Measurements from ENCODE around the gene LDLRAD3.

Gene LDLRAD3

GRCh38 chr11:36219996-36220395 is 276.1 kb downstream of the LDLRAD3 start:
- DNase-seq, result no peak

GRCh38 chr11:36222831-36223635 is 279.2 kb downstream of the LDLRAD3 start:
- no peak for DNase-seq

DNA sequence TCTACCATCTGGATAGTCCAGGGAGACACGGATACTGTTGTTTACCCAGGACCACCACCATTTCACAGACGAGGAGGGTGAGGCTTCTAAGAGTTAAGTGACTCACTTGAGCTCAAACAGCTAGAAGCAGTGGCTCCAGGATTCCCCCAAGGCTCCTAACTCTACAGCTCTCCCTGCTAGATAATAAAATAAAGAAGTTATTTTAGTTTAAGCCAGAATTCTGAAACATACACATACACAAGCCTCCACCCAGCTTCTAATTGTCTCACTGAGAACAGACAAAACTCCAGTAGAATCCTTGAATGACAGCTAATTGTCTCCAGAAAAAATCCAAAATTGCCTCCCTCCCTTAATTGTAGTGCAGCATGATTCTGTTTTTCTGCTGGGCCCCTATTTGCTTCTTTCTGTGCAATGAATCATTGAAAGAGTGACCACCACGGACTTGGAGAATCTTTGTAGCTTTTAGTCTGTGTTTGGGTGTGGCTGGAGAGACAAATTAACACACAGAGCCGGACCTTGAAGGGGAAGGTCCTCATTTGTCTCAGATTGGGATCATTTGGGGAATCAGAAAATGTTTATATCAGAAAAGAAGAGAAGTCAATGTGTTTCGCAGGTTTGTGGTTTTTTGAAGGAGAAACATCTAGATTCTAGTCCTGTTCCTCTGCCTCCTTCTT is 280.5 kb downstream of the LDLRAD3 start:
- no peak for DNase-seq

DNA sequence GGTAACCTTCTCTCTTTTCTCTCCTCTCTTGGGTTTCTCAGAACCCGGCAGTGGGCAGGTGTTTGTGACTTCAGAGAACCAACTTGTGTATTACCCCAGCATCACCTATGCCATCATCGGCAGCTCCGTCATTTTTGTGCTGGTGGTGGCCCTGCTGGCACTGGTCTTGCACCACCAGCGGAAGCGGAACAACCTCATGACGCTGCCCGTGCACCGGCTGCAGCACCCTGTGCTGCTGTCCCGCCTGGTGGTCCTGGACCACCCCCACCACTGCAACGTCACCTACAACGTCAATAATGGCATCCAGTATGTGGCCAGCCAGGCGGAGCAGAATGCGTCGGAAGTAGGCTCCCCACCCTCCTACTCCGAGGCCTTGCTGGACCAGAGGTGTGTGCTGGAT is 283.2 kb downstream of the LDLRAD3 start:
- DNase-seq, result no peak

DNA sequence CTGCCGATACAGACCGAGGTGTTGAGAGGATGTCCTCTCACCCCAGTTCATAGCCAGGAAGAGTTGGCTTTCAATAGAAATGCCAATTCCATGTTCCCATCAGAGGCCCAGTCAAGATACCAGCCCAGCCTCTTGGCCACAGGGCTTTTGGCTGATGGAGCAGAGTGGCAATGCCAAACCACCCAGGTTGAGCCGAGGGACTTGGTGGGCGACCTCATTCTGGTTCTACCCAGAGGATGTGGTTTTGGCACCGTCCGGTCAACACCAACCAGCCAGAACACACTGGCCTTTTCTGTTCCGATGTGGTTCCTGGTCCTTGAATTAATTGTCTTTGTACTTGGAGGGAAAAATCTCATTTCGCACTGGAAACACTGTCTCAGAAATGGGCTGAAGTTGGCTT is 284.8 kb downstream of the LDLRAD3 start:
- DNase-seq, result no peak

DNA sequence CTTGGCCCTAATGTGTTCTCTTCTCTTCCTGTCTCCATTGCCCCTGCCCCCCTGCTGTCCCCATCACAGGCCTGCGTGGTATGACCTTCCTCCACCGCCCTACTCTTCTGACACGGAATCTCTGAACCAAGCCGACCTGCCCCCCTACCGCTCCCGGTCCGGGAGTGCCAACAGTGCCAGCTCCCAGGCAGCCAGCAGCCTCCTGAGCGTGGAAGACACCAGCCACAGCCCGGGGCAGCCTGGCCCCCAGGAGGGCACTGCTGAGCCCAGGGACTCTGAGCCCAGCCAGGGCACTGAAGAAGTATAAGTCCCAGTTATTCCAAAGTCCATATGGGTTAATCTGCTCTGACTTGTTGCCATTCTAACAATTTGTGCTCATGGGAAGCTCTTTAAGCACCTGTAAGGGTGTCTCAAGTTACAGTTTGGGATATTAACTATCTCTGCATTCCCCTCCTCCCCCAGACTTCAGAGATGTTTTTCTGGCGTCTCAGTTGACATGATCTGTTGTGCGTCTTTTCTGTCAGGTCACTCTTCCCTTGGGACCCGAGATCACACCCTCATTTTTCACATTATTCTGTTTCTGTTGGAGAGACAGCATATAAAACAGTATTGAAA is 285.3 kb downstream of the LDLRAD3 start:
- no peak for DNase-seq

DNA sequence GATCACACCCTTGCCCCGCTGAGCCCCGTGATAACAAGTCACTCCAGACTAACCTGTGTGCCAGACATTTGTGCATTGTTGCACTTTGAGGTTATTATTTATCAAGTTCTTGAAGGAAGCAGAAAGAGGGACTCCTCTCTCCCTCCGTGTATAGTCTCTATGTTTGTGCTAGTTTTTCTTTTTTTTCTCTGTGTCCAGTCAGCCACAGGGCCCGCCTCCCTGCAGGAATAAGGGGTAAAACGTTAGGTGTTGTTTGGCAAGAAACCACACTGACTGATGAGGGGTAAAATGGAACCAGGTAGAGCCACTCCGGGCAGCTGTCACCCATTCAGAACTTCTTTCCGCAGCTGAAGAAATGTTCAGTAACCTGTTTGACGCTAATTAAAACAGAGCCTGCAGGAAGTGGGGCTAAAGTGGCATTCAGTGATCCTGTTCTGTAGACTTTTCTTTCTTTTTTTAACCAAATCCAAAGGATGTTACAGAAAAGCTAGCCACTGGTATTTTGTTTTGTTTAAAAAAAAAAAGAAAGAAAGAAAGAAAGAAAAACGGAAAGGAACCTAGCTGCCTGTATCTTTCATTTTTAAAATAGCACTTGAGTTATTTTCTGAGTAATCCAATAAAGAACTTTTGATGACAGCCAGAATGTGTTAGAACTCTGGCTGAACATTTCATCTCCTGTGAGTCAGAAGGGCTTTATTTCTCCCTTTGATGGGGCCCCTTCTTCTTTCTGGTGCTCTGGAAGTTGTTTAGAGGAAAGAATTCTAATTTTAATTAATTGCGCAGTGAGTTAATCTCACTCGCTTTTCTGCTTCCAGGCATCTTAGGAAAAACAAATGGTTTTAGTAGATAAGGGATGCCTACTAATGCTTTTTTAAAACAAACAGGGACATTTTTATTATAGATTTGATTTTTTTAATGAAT is 287.2 kb downstream of the LDLRAD3 start:
- no peak for DNase-seq

GRCh38 chr11:36233204-36233603 is 289.3 kb downstream of the LDLRAD3 start:
- no peak for DNase-seq

- no peak for DNase-seq
These were observed 291.0 kb downstream of the LDLRAD3 start for GRCh38 chr11:36234825-36235224.

DNA sequence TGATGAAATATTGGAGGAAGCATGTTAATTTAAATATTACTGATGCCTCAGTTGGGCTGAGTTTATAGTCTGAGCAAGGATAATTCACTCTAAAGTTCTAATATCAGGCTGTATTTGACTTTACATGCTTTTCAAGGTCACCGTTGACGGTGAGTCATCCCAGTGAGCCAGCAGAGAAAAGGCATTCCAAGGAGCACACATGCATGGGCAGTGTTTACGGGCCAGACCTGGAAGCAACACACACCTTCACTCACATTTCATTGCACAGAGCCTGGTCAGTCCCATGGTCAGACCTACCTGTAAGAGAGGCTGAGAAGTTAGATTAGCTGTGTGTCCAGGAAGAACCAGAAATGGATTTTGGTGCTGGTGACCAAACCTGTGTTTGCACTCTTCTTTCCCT is 291.9 kb downstream of the LDLRAD3 start:
- no peak for DNase-seq

- DNase-seq, result no peak
These were observed 293.5 kb downstream of the LDLRAD3 start for GRCh38 chr11:36237391-36237790.

DNA sequence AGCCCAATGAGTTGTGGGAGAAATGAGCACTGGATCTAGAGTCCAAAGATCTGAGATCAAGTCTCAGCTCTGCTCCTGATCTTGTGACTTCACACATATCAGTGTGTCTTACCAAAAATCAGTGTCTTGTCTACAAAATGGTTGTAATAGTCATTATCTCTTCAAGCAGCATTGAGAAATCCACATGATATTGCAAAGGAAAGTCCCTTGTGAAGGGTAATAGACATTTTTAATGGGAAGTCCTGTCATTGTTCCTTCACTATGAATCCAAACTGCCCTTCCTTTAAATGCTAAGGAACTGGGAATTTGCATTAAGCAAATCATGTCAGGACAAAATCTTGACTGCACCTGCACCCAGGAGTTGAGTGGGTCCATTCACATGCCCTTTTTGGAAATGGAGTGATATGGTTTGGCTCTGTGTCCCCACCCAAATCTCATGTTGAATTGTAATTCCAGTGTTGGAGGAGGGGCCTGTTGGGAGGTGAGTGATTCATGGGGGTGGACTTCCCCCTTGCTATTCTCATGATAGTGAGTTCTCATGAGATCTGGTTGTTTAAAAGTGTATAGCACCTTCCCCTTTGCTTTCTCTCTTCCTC is 294.3 kb downstream of the LDLRAD3 start:
- DNase-seq, result no peak

DNA sequence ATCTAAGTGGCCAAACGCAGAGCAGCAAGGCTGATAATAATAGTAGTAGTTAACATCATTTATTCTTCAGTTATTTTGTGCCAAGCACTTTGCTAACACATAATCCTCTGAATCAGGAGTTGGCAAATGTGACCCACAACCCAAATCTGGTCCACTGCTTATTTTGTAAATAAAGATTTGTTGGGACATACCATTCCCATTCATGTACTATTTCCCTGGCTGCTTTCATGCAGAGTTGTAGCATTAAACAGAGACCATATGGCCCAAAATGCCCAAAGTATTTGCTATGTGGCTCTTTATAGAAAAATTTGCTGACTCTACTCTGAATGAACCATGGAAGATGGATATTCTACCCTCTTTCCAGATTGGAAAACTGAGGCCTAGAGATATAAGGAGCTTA is 295.0 kb downstream of the LDLRAD3 start:
- no peak for DNase-seq

DNA sequence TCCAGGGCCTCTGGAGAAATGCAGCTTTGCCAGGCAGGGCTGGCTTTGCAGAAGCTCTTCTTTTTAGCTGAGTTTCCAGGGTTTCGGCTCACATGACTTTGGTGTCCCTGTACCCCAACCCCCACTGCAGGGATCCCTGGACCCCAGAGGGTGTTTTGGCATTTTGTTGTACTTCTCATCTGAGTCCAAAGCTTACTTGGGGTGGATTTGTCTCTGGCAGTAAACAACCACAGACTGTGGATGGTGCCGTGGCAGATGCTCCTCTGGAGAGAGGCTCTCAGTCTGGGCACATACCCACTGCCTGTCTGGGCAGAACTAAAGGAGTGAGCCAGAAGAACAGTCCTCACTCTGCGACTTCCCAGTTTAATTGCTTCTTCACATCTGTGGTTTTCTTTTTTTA is 295.8 kb downstream of the LDLRAD3 start:
- DNase-seq, result no peak

DNA sequence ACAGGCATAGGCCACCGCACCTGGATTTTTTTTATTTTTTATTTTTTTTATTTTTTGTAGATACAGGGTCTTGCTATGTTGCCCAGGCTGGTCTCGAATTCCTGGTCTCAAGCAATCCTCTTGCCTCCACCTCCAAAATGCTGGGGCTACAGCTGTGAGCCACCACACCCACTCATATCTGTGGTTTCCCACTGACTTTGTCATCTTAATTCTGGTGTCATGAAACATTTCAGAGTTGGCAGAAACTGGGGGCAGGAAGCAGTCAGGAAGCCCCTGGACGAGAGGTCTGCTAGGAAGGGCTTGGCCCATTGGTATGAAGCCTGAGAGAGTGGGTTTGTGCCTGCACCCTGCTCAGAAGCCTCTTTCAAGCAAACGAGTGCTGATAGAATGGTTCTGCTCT is 296.3 kb downstream of the LDLRAD3 start:
- DNase-seq, result no peak

DNA sequence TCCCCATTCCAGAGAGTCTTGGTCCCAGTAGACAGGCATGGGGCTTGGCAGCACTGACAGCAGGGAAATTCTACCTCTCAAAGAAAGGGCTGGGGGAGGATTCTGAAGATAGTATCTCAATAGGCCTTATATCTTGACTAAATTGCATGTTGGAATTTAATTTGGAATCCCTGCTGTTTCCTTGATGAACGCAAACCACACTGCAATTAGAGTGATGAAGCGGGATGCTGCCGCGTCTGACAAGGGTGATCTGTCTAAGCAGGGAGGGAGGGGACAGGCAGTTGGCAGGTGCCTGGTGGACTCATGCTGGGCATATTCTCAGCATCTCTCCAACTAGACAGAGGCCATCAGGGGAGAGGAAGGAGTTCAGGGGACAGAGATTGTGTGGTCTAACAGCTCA is 296.9 kb downstream of the LDLRAD3 start:
- DNase-seq, result no peak

- no peak for DNase-seq
These were observed 297.6 kb downstream of the LDLRAD3 start for GRCh38 chr11:36241497-36241896.

DNA sequence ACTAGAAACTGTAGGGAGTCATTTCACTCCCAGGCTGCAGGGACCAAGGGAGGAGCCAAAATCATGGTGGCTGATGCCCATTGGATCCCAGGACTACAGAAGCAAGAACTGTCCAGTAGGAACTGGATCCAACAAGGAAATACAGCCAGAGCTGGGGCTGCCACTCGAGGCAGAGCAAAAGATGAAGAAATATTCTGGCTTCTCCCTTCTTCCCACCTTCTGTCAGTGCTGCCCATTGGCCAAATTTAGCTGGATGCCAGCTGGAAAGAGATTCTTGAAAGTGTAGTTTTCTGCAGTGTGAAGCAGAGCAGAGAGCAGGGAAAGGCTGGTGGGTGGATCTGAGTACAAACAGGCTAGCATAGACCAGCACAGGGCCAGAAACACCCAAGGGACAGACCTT is 299.8 kb downstream of the LDLRAD3 start:
- no peak for DNase-seq

DNA sequence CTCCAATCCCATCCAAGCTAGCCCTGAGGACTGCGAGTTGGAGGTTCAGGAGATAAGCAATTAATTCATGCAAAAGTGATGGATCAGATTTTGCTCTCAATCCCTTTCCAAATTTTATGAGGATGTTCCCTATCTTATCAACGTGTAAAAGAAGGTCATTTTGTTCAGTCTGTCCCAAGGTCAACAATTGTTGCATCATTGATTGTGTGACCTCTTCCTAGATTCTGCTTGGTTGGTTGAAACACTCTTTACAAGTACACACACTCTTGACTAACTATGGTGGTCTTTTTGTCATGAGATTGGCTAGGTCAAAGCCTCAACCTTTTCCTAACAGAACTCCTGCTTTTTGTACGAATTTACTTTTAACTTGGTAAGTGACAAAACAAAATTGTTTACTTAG is 303.6 kb downstream of the LDLRAD3 start:
- no peak for DNase-seq

GRCh38 chr11:36248436-36248835 is 304.6 kb downstream of the LDLRAD3 start:
- no peak for DNase-seq

DNA sequence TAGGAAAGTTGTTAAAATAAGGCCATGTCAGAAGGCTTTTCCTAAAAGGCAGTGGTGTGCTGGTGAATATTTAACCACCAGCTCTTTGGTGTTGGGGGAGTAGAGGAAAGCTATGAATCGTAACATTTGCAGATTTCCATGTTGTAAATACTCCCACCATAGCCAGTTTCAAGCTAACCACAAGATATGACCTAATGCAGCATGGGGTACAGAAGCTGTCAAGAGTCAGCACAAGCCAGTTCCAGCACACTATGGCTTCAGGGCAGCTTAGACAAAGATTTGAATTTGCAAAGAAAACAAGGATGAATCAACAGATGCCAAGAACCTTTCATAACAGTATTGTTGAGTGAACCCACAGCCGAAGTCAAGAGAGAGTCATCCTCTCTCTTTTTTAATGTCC is 305.4 kb downstream of the LDLRAD3 start:
- no peak for DNase-seq

- no peak for DNase-seq
These were observed 308.0 kb downstream of the LDLRAD3 start for GRCh38 chr11:36251823-36252222.

DNA sequence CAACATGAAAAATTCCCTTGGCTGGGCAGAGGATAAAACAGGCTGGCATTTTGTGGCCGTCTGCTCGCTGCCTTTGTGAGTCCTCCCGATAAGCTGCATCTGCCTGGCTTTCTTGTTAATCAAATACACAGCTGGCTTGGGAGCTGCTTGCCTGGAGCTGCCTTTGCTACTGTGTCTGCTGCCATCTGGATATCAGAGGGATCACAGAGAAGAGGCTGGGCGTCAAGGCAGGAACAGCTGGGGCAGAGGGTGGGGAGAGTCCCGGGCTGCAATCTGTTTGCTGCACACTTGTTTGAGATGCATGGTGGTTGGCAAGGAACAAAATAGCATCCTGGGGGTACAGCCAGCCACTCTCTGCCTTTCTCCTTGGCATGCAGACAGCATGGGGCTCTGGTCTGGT is 309.4 kb downstream of the LDLRAD3 start:
- DNase-seq, result no peak
